ENCODE results near the gene ZNF684. TPM values are rescaled to one million over a fixed set of nuclear protein-coding genes. Genes with fewer than 3 reads are reported as not detected.
A peak's percentile ranks its signal among the peaks of the same experiment; 100 is the strongest.

The ZNF684 gene
- polyA plus RNA-seq, 1 donor (not counting 4 experiments of a cell fraction or from before 2014, with no cell fraction given), result 2.8 TPM

GRCh38 chr1:40532062-40532389, 589 bp downstream of the ZNF684 start:
- no peaks in the 10 kb centered on the region for H3K9me1 ChIP-seq (ENCODE audit: control insufficient read depth, extremely low read depth, insufficient read depth, low read length)
- H3K36me3 ChIP-seq (ENCODE audit: control insufficient read depth in 2 of 2, extremely low read depth in 1 of 2, insufficient read depth in 2 of 2, low read length in 2 of 2), result no peaks in the 10 kb centered on the region
- peaks cover 5% of the 10 kb centered on the region for H3K4me1 ChIP-seq (ENCODE audit: control insufficient read depth, extremely low read depth, insufficient read depth, low read length)
- no peak for TF ChIP-seq EZH2 (IDR thresholded peaks at IDR 0.05; ENCODE audit: low read length)
- TF ChIP-seq, protein P1, sequence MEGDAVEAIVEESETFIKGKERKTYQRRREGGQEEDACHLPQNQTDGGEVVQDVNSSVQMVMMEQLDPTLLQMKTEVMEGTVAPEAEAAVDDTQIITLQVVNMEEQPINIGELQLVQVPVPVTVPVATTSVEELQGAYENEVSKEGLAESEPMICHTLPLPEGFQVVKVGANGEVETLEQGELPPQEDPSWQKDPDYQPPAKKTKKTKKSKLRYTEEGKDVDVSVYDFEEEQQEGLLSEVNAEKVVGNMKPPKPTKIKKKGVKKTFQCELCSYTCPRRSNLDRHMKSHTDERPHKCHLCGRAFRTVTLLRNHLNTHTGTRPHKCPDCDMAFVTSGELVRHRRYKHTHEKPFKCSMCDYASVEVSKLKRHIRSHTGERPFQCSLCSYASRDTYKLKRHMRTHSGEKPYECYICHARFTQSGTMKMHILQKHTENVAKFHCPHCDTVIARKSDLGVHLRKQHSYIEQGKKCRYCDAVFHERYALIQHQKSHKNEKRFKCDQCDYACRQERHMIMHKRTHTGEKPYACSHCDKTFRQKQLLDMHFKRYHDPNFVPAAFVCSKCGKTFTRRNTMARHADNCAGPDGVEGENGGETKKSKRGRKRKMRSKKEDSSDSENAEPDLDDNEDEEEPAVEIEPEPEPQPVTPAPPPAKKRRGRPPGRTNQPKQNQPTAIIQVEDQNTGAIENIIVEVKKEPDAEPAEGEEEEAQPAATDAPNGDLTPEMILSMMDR (optimal IDR thresholded peaks at IDR 0.05 in 1 of 3, IDR thresholded peaks at IDR 0.05 in 1 of 3, conservative IDR thresholded peaks at IDR 0.05 in 1 of 3; ENCODE audit: extremely low read depth in 1 of 3, insufficient read depth in 2 of 3, low read length in 3 of 3), result no peak
- H3K4me3 ChIP-seq (ENCODE audit: control insufficient read depth in 2 of 3, extremely low read depth in 1 of 3, insufficient read depth in 2 of 3, low read depth in 1 of 3, low read length in 3 of 3), result peak overlapping the region; percentile 55 to 91 (median 86)
- peak overlapping the region; percentile 75 for H3K9ac ChIP-seq (ENCODE audit: control insufficient read depth, extremely low read depth, insufficient read depth, low read length)
- FAIRE-seq (no peak), DNase-seq (ENCODE audit: low read depth, low spot score) (no peak)
- H2AFZ ChIP-seq (ENCODE audit: control insufficient read depth, low read length), result peak overlapping the region; percentile 99
- no peaks in the 10 kb centered on the region for H4K20me1 ChIP-seq (ENCODE audit: control insufficient read depth, extremely low read depth, insufficient read depth, low read length)
- H3K9me3 ChIP-seq (ENCODE audit: control insufficient read depth, low read depth, low read length), result no peaks in the 10 kb centered on the region
- no peaks in the 10 kb centered on the region for H3K79me2 ChIP-seq (ENCODE audit: control insufficient read depth, insufficient read depth, low read length)
- dilution Hi-C loops (cut with MboI; ENCODE audit: extremely low pct_ligation_motif_present, low sequenced_read_pairs), result no loop called here
- H3K4me2 ChIP-seq (ENCODE audit: control insufficient read depth, extremely low read depth, insufficient read depth, low read depth, low read length), result peak overlapping the region; percentile 96
- peak overlapping the region; percentile 56 for H3K27ac ChIP-seq (ENCODE audit: control insufficient read depth, insufficient read depth, low read length)
- H3K27me3 ChIP-seq (ENCODE audit: control insufficient read depth, extremely low read depth, insufficient read depth, low read length), result no peaks in the 10 kb centered on the region

DNA sequence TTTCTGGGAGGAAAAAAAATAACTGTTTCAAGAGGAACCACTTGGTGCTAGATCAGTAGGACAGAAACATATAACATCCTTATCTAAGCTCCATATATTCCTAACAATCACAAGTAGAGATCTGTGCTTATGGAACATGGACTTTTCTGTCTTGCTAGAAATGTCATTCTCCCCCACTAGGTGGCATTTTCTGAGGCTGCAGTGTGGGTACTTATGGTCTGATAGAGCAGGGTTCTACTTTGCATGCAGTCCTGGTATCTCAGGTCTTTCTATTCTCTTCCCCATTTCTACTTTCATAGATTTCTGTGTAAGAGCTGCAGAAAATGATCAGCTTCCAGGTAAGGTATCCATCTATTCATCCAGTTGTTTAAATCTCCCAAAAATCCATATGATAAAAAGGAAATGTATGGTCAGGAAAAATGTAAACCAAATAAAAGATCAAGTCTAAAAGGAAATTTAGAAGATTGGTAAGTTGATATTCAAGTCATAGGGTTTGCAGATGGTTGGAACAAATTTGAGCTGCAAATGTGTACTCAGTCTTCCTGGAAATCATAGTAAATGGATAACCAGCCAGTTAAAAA, 1.5 kb downstream of the ZNF684 start:
- no peak overlapping the region for H3K27ac ChIP-seq (ENCODE audit: control insufficient read depth, insufficient read depth, low read length)
- dilution Hi-C loops (cut with MboI; ENCODE audit: extremely low pct_ligation_motif_present, low sequenced_read_pairs), result no loop called here
- no peaks in the 10 kb centered on the region for H3K9me1 ChIP-seq (ENCODE audit: control insufficient read depth, extremely low read depth, insufficient read depth, low read length)
- H3K4me1 ChIP-seq (ENCODE audit: control insufficient read depth, extremely low read depth, insufficient read depth, low read length), result peaks cover 5% of the 10 kb centered on the region
- no peaks in the 10 kb centered on the region for H3K9me3 ChIP-seq (ENCODE audit: control insufficient read depth, low read depth, low read length)
- FAIRE-seq (peak; percentile 79), DNase-seq (ENCODE audit: low read depth, low spot score) (no peak)
- H3K36me3 ChIP-seq (ENCODE audit: control insufficient read depth in 2 of 2, extremely low read depth in 1 of 2, insufficient read depth in 2 of 2, low read length in 2 of 2), result no peaks in the 10 kb centered on the region
- peak overlapping the region; percentile 96 for H3K4me2 ChIP-seq (ENCODE audit: control insufficient read depth, extremely low read depth, insufficient read depth, low read depth, low read length)
- TF ChIP-seq EZH2 (IDR thresholded peaks at IDR 0.05; ENCODE audit: low read length), result no peak
- TF ChIP-seq, protein P1 (optimal IDR thresholded peaks at IDR 0.05 in 1 of 3, IDR thresholded peaks at IDR 0.05 in 1 of 3, conservative IDR thresholded peaks at IDR 0.05 in 1 of 3; ENCODE audit: extremely low read depth in 1 of 3, insufficient read depth in 2 of 3, low read length in 3 of 3), result peak; percentile 66 to 73 (median 66)
- no peak overlapping the region for H3K4me3 ChIP-seq (ENCODE audit: control insufficient read depth in 2 of 3, extremely low read depth in 1 of 3, insufficient read depth in 2 of 3, low read depth in 1 of 3, low read length in 3 of 3)
- no peaks in the 10 kb centered on the region for H4K20me1 ChIP-seq (ENCODE audit: control insufficient read depth, extremely low read depth, insufficient read depth, low read length)
- no peak overlapping the region for H3K9ac ChIP-seq (ENCODE audit: control insufficient read depth, extremely low read depth, insufficient read depth, low read length)
- no peak overlapping the region for H2AFZ ChIP-seq (ENCODE audit: control insufficient read depth, low read length)
- no peaks in the 10 kb centered on the region for H3K79me2 ChIP-seq (ENCODE audit: control insufficient read depth, insufficient read depth, low read length)
- H3K27me3 ChIP-seq (ENCODE audit: control insufficient read depth, extremely low read depth, insufficient read depth, low read length), result no peaks in the 10 kb centered on the region

Measured in keratinocyte (primary cell).